Measurements from ENCODE around the gene TLE6. TPM values are rescaled to one million over a fixed set of nuclear protein-coding genes. Genes with fewer than 3 reads are reported as not detected.
"Not testable (repeated sequence)": the region's sequence is repeated elsewhere in the genome, so short reads cannot be mapped to it uniquely, and the experiment has no call there.

Gene TLE6
- total RNA-seq, 1 donor from 2014 or later = 0.59 TPM

- Mint-ChIP-seq H3K9me3 (ENCODE audit: unreplicated experiment) (no peaks in the 10 kb centered on the region), H3K4me3 (ENCODE audit: unreplicated experiment) (no peak overlapping the region), H3K36me3 (ENCODE audit: low read depth, unreplicated experiment) (peaks cover 7% of the 10 kb centered on the region), H3K27ac (ENCODE audit: unreplicated experiment) (no peak overlapping the region), H3K27me3 (ENCODE audit: unreplicated experiment) (peaks cover 7% of the 10 kb centered on the region), H3K4me1 (ENCODE audit: unreplicated experiment) (peaks cover 15% of the 10 kb centered on the region)
- no peak for DNase-seq (ENCODE audit: low spot score)
- no peak for TF ChIP-seq CTCF (IDR thresholded peaks at IDR 0.05; ENCODE audit: unreplicated experiment)
Observed at GRCh38 chr19:2952953-2953481, 24.3 kb upstream of the TLE6 start.

GRCh38 chr19:2957160-2957559, 20.2 kb upstream of the TLE6 start:
- no peaks in the 10 kb centered on the region for H3K9me3 Mint-ChIP-seq (ENCODE audit: unreplicated experiment)
- H3K4me3 Mint-ChIP-seq (ENCODE audit: unreplicated experiment) = no peak overlapping the region
- no peak overlapping the region for H3K27ac Mint-ChIP-seq (ENCODE audit: unreplicated experiment)
- no peak for DNase-seq (ENCODE audit: low spot score)
- H3K27me3 Mint-ChIP-seq (ENCODE audit: unreplicated experiment) = peaks cover 8% of the 10 kb centered on the region
- TF ChIP-seq CTCF (IDR thresholded peaks at IDR 0.05; ENCODE audit: unreplicated experiment) = no peak
- H3K36me3 Mint-ChIP-seq (ENCODE audit: low read depth, unreplicated experiment) = no peaks in the 10 kb centered on the region
- peaks cover 7% of the 10 kb centered on the region for H3K4me1 Mint-ChIP-seq (ENCODE audit: unreplicated experiment)

- no peaks in the 10 kb centered on the region for H3K36me3 Mint-ChIP-seq (ENCODE audit: low read depth, unreplicated experiment)
- no peak for TF ChIP-seq CTCF (IDR thresholded peaks at IDR 0.05; ENCODE audit: unreplicated experiment)
- no peaks in the 10 kb centered on the region for H3K9me3 Mint-ChIP-seq (ENCODE audit: unreplicated experiment)
- DNase-seq (ENCODE audit: low spot score) = no peak
- peaks cover 7% of the 10 kb centered on the region for H3K4me1 Mint-ChIP-seq (ENCODE audit: unreplicated experiment)
- H3K4me3 Mint-ChIP-seq (ENCODE audit: unreplicated experiment) = no peak overlapping the region
- peaks cover 4% of the 10 kb centered on the region for H3K27me3 Mint-ChIP-seq (ENCODE audit: unreplicated experiment)
- H3K27ac Mint-ChIP-seq (ENCODE audit: unreplicated experiment) = no peak overlapping the region
Observed at GRCh38 chr19:2960120-2960519, 17.2 kb upstream of the TLE6 start.

- no peaks in the 10 kb centered on the region for H3K36me3 Mint-ChIP-seq (ENCODE audit: low read depth, unreplicated experiment)
- DNase-seq (ENCODE audit: low spot score) = peak; percentile 73
- H3K27ac Mint-ChIP-seq (ENCODE audit: unreplicated experiment) = peak overlapping the region; percentile 87
- peaks cover 4% of the 10 kb centered on the region for H3K27me3 Mint-ChIP-seq (ENCODE audit: unreplicated experiment)
- no peaks in the 10 kb centered on the region for H3K9me3 Mint-ChIP-seq (ENCODE audit: unreplicated experiment)
- H3K4me3 Mint-ChIP-seq (ENCODE audit: unreplicated experiment) = no peak overlapping the region
- H3K4me1 Mint-ChIP-seq (ENCODE audit: unreplicated experiment) = peaks cover 7% of the 10 kb centered on the region
- peak; percentile 93 for TF ChIP-seq CTCF (IDR thresholded peaks at IDR 0.05; ENCODE audit: unreplicated experiment)
Observed at GRCh38 chr19:2962018-2962670, 15.2 kb upstream of the TLE6 start.

GRCh38 chr19:2963122-2963521, 14.2 kb upstream of the TLE6 start:
- Mint-ChIP-seq H3K36me3 (ENCODE audit: low read depth, unreplicated experiment) (no peaks in the 10 kb centered on the region), H3K4me3 (ENCODE audit: unreplicated experiment) (no peak overlapping the region), H3K4me1 (ENCODE audit: unreplicated experiment) (peaks cover 7% of the 10 kb centered on the region), H3K27me3 (ENCODE audit: unreplicated experiment) (peaks cover 4% of the 10 kb centered on the region), H3K9me3 (ENCODE audit: unreplicated experiment) (no peaks in the 10 kb centered on the region), H3K27ac (ENCODE audit: unreplicated experiment) (no peak overlapping the region)
- no peak for DNase-seq (ENCODE audit: low spot score)
- TF ChIP-seq CTCF (IDR thresholded peaks at IDR 0.05; ENCODE audit: unreplicated experiment) = no peak

GRCh38 chr19:2963631-2964030, 13.7 kb upstream of the TLE6 start:
- not testable (repeated sequence) for H3K36me3 Mint-ChIP-seq (ENCODE audit: low read depth, unreplicated experiment)

More at GRCh38 chr19:2963631-2964030, 13.7 kb upstream of the TLE6 start:
- H3K4me1 Mint-ChIP-seq (ENCODE audit: unreplicated experiment); H3K4me3 Mint-ChIP-seq (ENCODE audit: unreplicated experiment); H3K27ac Mint-ChIP-seq (ENCODE audit: unreplicated experiment); DNase-seq (ENCODE audit: low spot score); H3K9me3 Mint-ChIP-seq (ENCODE audit: unreplicated experiment); H3K27me3 Mint-ChIP-seq (ENCODE audit: unreplicated experiment): not testable (repeated sequence)

Data from endothelial cell (in vitro differentiated cells).